ENCODE measurements around the gene TAS1R1.

The TAS1R1 gene

GRCh38 chr1:6603915-6604558 is 48.9 kb downstream of the TAS1R1 start:
- no peak for DNase-seq (ENCODE audit: low read depth in 2 of 2)

- no peak for DNase-seq (ENCODE audit: low read depth in 2 of 2)
Observed at GRCh38 chr1:6612641-6613360, 57.7 kb downstream of the TAS1R1 start.

- peak; percentile 99 to 100 for DNase-seq (ENCODE audit: low read depth in 2 of 2)
Observed at GRCh38 chr1:6613361-6614018, 58.4 kb downstream of the TAS1R1 start, which contains the start of gene PHF13. Gene PHF13 (plus strand): TSS chr1:6613731. CDS start chr1:6614067, 336 bp downstream.

GRCh38 chr1:6614019-6614928 is 59.2 kb downstream of the TAS1R1 start:
- DNase-seq (ENCODE audit: low read depth in 2 of 2) = peak in 1 of 2 experiments; percentile 40

- no peak for DNase-seq (ENCODE audit: low read depth in 2 of 2)
Observed at GRCh38 chr1:6614929-6615785, 60.0 kb downstream of the TAS1R1 start.

GRCh38 chr1:6619045-6619444 is 63.9 kb downstream of the TAS1R1 start:
- DNase-seq (ENCODE audit: low read depth in 2 of 2) = no peak

GRCh38 chr1:6621429-6622391 is 66.6 kb downstream of the TAS1R1 start:
- DNase-seq (ENCODE audit: low read depth in 2 of 2) = no peak

GRCh38 chr1:6622396-6623152 is 67.5 kb downstream of the TAS1R1 start:
- no peak for DNase-seq (ENCODE audit: low read depth in 2 of 2)

- no peak for DNase-seq (ENCODE audit: low read depth in 2 of 2)
Observed at GRCh38 chr1:6623269-6623965, 68.3 kb downstream of the TAS1R1 start.

- peak; percentile 79 to 85 for DNase-seq (ENCODE audit: low read depth in 2 of 2)
Observed at GRCh38 chr1:6624710-6625583, 69.8 kb downstream of the TAS1R1 start, which contains the start of gene THAP3. Gene THAP3 (plus strand): TSS chr1:6624868. CDS start chr1:6625219, 351 bp downstream.

- peak in 1 of 2 experiments; percentile 16 for DNase-seq (ENCODE audit: low read depth in 2 of 2)
Observed at GRCh38 chr1:6625584-6626149, 70.6 kb downstream of the TAS1R1 start.

GRCh38 chr1:6627031-6627430 is 71.9 kb downstream of the TAS1R1 start:
- no peak for DNase-seq (ENCODE audit: low read depth in 2 of 2)

GRCh38 chr1:6627841-6628545 is 72.9 kb downstream of the TAS1R1 start:
- DNase-seq (ENCODE audit: low read depth in 2 of 2) = no peak

GRCh38 chr1:6628971-6629479 is 73.9 kb downstream of the TAS1R1 start:
- no peak for DNase-seq (ENCODE audit: low read depth in 2 of 2)

Data from stimulated activated CD4-positive, alpha-beta T cell treated with anti-CD3 and anti-CD28 coated beads, Interleukin-12 subunit alpha, Interleukin-12 subunit beta, amount 100 ng/mL, for 24 hours (primary cell).